Stomach (tissue), 4 donors: ENCODE measurements around the gene KCNQ1.

ENCODE experiments used
- EP300 ChIP-seq: sonication (generic); formaldehyde crosslinking; IDR thresholded peaks from one replicate; pipeline ENCODE4 v1.6.1; 2017; ENCODE audit warnings: antibody characterized with exemption
- POLR2A ChIP-seq, 4 donors: fragments of 450-650 bp; IDR thresholded peaks; one replicate each; pipeline ENCODE4 v1.6.1; 2016; ENCODE audit warnings: antibody characterized with exemption in 4 of 4, control low read depth in 2 of 4, mild to moderate bottlenecking in 1 of 4, moderate library complexity in 1 of 4
- TF ChIP-seq, protein P1 (sequence below), 7 experiments: fragments of 450-650 bp in 4 of 7; fragments of 200-600 bp in 3 of 7; sonication (generic) in 3 of 7; IDR thresholded peaks; one replicate each; pipeline ENCODE4 v1.5.1; 2016 to 2019; ENCODE audit warnings: antibody characterized with exemption in 7 of 7, control low read depth in 2 of 7, mild to moderate bottlenecking in 1 of 7

DNA sequence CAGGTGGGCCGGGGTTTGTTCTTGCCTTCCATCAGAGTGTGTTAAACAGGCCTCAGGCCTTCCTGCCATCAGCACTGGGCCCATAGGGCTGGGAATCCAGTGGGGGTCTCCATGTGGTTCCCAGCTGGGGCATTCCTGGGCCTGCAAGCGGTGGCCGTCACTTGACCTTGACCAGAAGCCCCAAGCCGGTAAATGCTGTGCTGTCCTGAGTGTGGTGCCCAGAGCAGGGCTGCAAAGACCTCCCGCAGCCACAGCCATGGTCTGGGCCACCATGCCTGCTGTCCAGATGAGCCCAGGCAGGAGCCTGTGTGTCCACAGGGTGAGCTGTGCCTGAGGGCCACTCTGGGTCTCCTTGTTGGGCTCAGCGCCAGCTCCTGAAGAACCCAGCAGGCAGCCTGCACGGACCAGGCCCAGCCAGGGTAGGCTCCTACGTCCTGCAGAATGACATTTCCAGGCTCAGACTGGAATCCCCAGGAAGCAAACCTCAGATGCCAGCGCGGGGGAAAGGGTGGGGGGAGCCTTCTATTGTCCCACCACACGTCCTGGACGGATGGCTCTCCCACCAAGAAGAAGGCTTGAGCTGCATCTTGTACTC, 137.6 kb downstream of the KCNQ1 start:
- TF ChIP-seq, protein P1, sequence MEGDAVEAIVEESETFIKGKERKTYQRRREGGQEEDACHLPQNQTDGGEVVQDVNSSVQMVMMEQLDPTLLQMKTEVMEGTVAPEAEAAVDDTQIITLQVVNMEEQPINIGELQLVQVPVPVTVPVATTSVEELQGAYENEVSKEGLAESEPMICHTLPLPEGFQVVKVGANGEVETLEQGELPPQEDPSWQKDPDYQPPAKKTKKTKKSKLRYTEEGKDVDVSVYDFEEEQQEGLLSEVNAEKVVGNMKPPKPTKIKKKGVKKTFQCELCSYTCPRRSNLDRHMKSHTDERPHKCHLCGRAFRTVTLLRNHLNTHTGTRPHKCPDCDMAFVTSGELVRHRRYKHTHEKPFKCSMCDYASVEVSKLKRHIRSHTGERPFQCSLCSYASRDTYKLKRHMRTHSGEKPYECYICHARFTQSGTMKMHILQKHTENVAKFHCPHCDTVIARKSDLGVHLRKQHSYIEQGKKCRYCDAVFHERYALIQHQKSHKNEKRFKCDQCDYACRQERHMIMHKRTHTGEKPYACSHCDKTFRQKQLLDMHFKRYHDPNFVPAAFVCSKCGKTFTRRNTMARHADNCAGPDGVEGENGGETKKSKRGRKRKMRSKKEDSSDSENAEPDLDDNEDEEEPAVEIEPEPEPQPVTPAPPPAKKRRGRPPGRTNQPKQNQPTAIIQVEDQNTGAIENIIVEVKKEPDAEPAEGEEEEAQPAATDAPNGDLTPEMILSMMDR (IDR thresholded peaks at IDR 0.05): no peak
- TF ChIP-seq POLR2A (IDR thresholded peaks at IDR 0.05): no peak
- TF ChIP-seq EP300: no peak
